A673 (cell line): ENCODE results near the gene ATP11C. TPM values are rescaled to one million over a fixed set of nuclear protein-coding genes. Genes with fewer than 3 reads are reported as not detected.

Source experiments
- BruUV-seq: library from RNA; stranded (reverse); fragments of 400-500 nt; replicated peaks from 2 replicates; lab custom pipeline; 2021; lab: Mats Ljungman, UMichigan
- CTCF ChIA-PET: fragments of 300-600 bp; sonication (Branson Sonifier 250); formaldehyde crosslinking; loops from one replicate; lab custom pipeline; 2022; ENCODE audit warnings: antibody characterized with exemption; lab: Charles Lee
- POLR2A ChIA-PET: fragments of 300-600 bp; sonication (Branson Sonifier 250); formaldehyde crosslinking; loops from one replicate; lab custom pipeline; 2022; ENCODE audit warnings: antibody characterized with exemption; ENCODE audit not compliant: low non-redundant PET; lab: Charles Lee
- DNase-seq: peaks from one replicate; pipeline ENCODE4 v3.0.0-alpha.2; 2015; ENCODE audit warnings: low spot score
- H3K27ac ChIP-seq: fragments of 200-600 bp; sonication (generic); 2 replicates; pipeline ENCODE4 v1.5.1; 2016; ENCODE audit warnings: mixed run types, low read depth, mild to moderate bottlenecking, mixed read lengths, antibody characterized with exemption, low read length; ENCODE audit not compliant: poor library complexity, severe bottlenecking
- H3K27me3 ChIP-seq: fragments of 200-600 bp; sonication (generic); replicated peaks from 2 replicates; pipeline ENCODE4 v1.6.1; 2017; ENCODE audit warnings: mixed run types, low read depth, mild to moderate bottlenecking, mixed read lengths, antibody characterized with exemption, low read length; ENCODE audit not compliant: insufficient read depth, poor library complexity
- H3K36me3 ChIP-seq: fragments of 200-600 bp; sonication (generic); 2 replicates; pipeline ENCODE4 v1.6.1; 2016; ENCODE audit warnings: mixed run types, mild to moderate bottlenecking, mixed read lengths, antibody characterized with exemption, low read length; ENCODE audit not compliant: insufficient read depth, poor library complexity, severe bottlenecking
- H3K4me1 ChIP-seq: fragments of 200-600 bp; sonication (generic); 2 replicates; pipeline ENCODE4 v1.6.1; 2017; ENCODE audit warnings: mixed run types, mild to moderate bottlenecking, mixed read lengths, antibody characterized with exemption, low read length; ENCODE audit not compliant: insufficient read depth, poor library complexity, severe bottlenecking
- H3K4me3 ChIP-seq: fragments of 200-600 bp; sonication (generic); 2 replicates; pipeline ENCODE4 v1.5.1; 2016; ENCODE audit warnings: low read depth, mixed run types, mild to moderate bottlenecking, mixed read lengths, low read length; ENCODE audit not compliant: poor library complexity, severe bottlenecking
- H3K9me3 ChIP-seq: fragments of 200-600 bp; sonication (generic); 2 replicates; pipeline ENCODE4 v1.6.1; 2016; ENCODE audit warnings: mixed run types, low read depth, mild to moderate bottlenecking, mixed read lengths, antibody characterized with exemption, low read length; ENCODE audit not compliant: poor library complexity, severe bottlenecking
- EZH2 ChIP-seq: fragments of 200-600 bp; sonication (generic); IDR thresholded peaks from 2 replicates; pipeline ENCODE4 v1.6.1; 2017; ENCODE audit warnings: borderline replicate concordance, low read depth, mild to moderate bottlenecking, mixed read lengths, antibody characterized with exemption, low read length; ENCODE audit not compliant: poor library complexity, severe bottlenecking
- intact Hi-C: fragments of 100-400 bp; cut with micrococcal nuclease; formaldehyde crosslinking; loops from one replicate; pipeline ENCODE4 v1.10.0; 2022; ENCODE audit not compliant: unreplicated experiment
- total RNA-seq: library from RNA; stranded (reverse); gene quantifications from 2 replicates; pipeline ENCODE4 v1.2.3, GENCODE V29; 2021
- TF ChIP-seq, protein P1 (sequence below): fragments of 300-800, 200-600 bp; sonication (generic); conservative IDR thresholded peaks from 2 replicates; pipeline ENCODE4 v1.5.1; 2017; ENCODE audit warnings: low read depth, mild to moderate bottlenecking, antibody characterized with exemption, low read length, moderate library complexity, mixed read lengths

ATP11C gene
- total RNA-seq, 1 experiment from 2014 or later = 93.1 TPM

DNA sequence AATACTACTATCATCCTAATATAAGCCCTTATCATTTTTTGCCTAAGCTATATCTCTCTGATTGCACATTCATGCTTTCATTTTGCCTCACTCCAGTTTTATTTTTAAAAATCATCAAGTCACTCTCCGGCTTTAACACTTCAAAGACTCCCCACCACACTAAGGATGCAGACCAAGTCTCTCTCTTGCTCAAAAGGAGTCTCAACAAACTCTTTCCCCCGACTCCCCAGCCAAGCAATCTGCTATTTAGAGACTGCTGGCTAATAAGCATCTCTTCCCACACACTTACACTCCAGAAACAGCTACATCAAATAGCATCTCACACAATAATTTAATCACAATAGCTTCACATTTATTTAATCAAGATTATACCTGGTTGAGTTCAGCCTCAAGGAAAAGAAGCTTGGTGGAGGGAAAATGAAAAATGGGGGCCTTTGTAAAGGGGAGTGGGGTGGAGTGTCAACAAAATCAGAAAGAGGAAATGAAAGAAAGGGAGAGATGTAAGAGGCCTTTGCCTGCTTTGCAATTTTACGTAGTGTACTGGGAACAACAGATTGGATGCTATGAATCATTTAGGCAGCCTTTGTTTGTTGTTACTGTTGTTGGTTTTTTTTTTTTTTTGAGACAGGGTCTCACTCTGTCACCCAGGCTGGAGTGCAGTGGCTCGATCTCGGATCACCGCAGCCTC, 120.8 kb downstream of the ATP11C start:
- peaks cover 26% of the 10 kb centered on the region for H3K36me3 ChIP-seq
- H3K27me3 ChIP-seq = no peaks in the 10 kb centered on the region
- intact Hi-C loops = no loop called here
- BruUV-seq = no TSS peak
- POLR2A ChIA-PET = no interaction called here
- no peak overlapping the region for H3K27ac ChIP-seq
- CTCF ChIA-PET = no interaction called here
- H3K9me3 ChIP-seq = no peaks in the 10 kb centered on the region
- peaks cover 19% of the 10 kb centered on the region for H3K4me1 ChIP-seq
- DNase-seq = no peak
- no peak for TF ChIP-seq EZH2
- TF ChIP-seq, protein P1, sequence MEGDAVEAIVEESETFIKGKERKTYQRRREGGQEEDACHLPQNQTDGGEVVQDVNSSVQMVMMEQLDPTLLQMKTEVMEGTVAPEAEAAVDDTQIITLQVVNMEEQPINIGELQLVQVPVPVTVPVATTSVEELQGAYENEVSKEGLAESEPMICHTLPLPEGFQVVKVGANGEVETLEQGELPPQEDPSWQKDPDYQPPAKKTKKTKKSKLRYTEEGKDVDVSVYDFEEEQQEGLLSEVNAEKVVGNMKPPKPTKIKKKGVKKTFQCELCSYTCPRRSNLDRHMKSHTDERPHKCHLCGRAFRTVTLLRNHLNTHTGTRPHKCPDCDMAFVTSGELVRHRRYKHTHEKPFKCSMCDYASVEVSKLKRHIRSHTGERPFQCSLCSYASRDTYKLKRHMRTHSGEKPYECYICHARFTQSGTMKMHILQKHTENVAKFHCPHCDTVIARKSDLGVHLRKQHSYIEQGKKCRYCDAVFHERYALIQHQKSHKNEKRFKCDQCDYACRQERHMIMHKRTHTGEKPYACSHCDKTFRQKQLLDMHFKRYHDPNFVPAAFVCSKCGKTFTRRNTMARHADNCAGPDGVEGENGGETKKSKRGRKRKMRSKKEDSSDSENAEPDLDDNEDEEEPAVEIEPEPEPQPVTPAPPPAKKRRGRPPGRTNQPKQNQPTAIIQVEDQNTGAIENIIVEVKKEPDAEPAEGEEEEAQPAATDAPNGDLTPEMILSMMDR = no peak
- no peak overlapping the region for H3K4me3 ChIP-seq

DNA sequence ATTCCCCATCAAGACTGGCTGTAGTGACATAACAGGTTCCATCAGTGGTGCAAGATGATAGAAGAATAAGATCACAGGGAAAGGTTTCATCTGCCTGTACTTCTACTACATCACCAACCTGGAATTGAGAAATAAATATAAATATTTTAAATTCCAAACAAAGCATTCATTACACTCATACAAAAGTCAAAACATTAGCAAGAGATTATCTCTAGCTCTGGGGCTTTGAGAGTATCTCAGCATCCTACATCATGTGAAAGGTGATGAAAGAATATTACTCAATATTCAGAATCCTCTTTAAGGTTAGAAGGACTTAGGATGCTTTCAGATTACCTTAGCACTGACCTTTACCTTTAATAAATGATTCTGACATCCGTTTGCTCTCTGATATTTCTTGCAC, 128.4 kb downstream of the ATP11C start:
- Histone ChIP-seq H3K9me3 (no peaks in the 10 kb centered on the region), H3K4me3 (no peak overlapping the region), H3K27me3 (no peaks in the 10 kb centered on the region), H3K4me1 (no peaks in the 10 kb centered on the region), H3K27ac (no peak overlapping the region), H3K36me3 (peaks cover 39% of the 10 kb centered on the region)
- DNase-seq = no peak
- ChIA-PET CTCF (no interaction called here), POLR2A (no interaction called here)
- intact Hi-C loops = no loop called here
- TF ChIP-seq, protein P1 = no peak
- no peak for TF ChIP-seq EZH2
- no TSS peak for BruUV-seq

DNA sequence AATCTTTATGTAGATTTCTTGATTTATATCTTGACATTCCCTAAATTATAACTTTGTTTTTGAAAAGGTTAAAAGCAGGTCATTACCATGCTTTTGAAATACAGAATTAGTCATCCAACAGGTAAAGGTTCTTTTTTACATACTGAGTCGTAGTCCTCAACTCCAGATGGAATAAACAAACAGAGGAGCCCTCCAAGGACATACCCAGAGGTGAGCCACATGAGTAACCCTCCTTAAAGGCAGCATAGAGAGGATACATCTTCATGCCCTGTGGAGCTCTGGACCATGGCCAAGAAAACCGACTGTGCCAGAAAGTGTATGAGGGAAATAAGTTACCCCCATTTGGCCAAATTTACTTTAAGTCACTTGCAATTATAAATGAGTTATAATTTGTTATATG, 129.6 kb downstream of the ATP11C start:
- ChIA-PET CTCF (no interaction called here), POLR2A (no interaction called here)
- TF ChIP-seq, protein P1 = no peak
- TF ChIP-seq EZH2 = no peak
- H3K4me1 ChIP-seq = no peaks in the 10 kb centered on the region
- H3K4me3 ChIP-seq = no peak overlapping the region
- no TSS peak for BruUV-seq
- peaks cover 39% of the 10 kb centered on the region for H3K36me3 ChIP-seq
- H3K27ac ChIP-seq = no peak overlapping the region
- H3K27me3 ChIP-seq = no peaks in the 10 kb centered on the region
- DNase-seq = peak; percentile 44
- no peaks in the 10 kb centered on the region for H3K9me3 ChIP-seq
- intact Hi-C loops = no loop called here
